ENCODE data around the gene SLC25A39. TPM values are rescaled to one million over a fixed set of nuclear protein-coding genes. Genes with fewer than 3 reads are reported as not detected.

The SLC25A39 gene
- total and polyA plus RNA-seq, 9 of the 15 experiments (the other 6 are each of a cell fraction or from before 2014, with no cell fraction given): 4.8 to 267 (median 140) TPM

DNA sequence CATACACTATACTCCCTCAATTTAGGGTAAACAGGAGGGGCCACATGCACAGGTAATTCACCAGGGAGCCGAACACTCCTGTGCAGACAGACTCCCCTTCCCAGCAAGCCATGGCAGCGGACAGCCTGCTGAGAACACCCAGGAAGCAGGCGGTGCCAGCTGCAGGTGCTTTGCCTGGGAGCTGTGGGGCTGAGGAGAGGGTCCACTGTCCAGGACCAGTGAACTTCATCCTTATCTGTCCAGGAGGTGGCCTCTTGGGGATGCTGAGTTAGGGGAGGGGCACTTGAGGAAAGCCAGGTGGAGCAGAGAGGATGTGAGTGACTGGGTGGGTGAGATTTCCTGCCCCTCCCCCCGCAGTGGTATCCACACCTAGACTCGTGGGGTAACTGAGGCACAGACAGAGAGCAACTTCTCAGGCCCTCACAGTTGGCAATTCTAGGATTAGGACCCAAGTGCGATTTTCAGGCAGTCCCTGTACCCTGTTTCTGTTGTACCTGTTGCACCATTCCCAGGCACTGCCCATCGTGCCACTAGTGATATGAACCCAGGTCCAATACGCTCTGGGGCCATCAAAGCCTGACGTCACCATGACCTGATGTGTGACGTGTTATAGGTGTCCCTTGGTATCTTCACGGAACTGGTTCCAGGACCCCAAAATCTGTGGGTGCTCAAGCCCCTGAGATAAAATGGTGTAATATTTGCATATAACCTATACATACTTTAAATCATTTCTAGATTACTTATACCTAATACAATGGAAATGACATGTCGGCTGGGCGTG lies 21.6 kb upstream of the SLC25A39 start:
- Histone ChIP-seq H3K36me3 (ENCODE audit: control insufficient read depth, insufficient read depth, low read length) (no peaks in the 10 kb centered on the region; the same call in 2 of the 3 replicates), H3K4me3 (peak overlapping the region; percentile 65), H3K27me3 (ENCODE audit: control insufficient read depth in 2 of 2, insufficient read depth in 2 of 2, low read length in 2 of 2) (no peaks in the 10 kb centered on the region; a peak in 1 of 5 replicates), H3K9me1 (ENCODE audit: control insufficient read depth, insufficient read depth, low read length) (no peaks in the 10 kb centered on the region), H2AFZ (ENCODE audit: low read depth, low read length) (peak overlapping the region; percentile 80), H3K79me2 (ENCODE audit: control insufficient read depth, insufficient read depth, low read length) (no peaks in the 10 kb centered on the region), H3K4me1 (replicated peaks in 1 of 2; ENCODE audit: control insufficient read depth in 2 of 2, insufficient read depth in 2 of 2, low read length in 2 of 2) (peaks cover 7 to 42% of the 10 kb centered on the region in 2 experiments; a peak in 3 of 5 replicates), H3K27ac (ENCODE audit: extremely low read depth, low read depth, low read length) (no peak overlapping the region), H3K9me3 (replicated peaks; ENCODE audit: control insufficient read depth, insufficient read depth, low read depth, low read length) (no peaks in the 10 kb centered on the region), H3K9ac (ENCODE audit: insufficient read depth in 1 of 2, low read depth in 2 of 2, low read length in 2 of 2) (peak overlapping the region in 1 of 2 experiments; percentile 91; a peak in 3 of 4 replicates), H3K4me2 (ENCODE audit: insufficient read depth, low read length) (peak overlapping the region; percentile 98), H4K20me1 (replicated peaks; ENCODE audit: control insufficient read depth, insufficient read depth, low read length) (0 out of 2 replicates have a peak, but pooled peaks cover 4% of the 10 kb centered on the region)
- in situ Hi-C loops (cut with MboI) (loop anchor here (25.0 kb wide), 1 partner anchor 409 kb away; the partner anchor contains the start of gene PPY), intact Hi-C loops (cut with micrococcal nuclease) (no loop called here)
- no TSS peak for BruUV-seq (replicated peaks)
- FAIRE-seq (no peak), ATAC-seq (no peak), DNase-seq (ENCODE audit: extremely low read depth in 1 of 4, low spot score in 3 of 4) (peak in 1 of 4 experiments; percentile 13)
- 0 out of 2 replicates have a peak, but pooled peaks have one; percentile 1 for TF ChIP-seq CTBP1 (IDR thresholded peaks at IDR 0.05; ENCODE audit: borderline replicate concordance)
- TF ChIP-seq, protein P1, sequence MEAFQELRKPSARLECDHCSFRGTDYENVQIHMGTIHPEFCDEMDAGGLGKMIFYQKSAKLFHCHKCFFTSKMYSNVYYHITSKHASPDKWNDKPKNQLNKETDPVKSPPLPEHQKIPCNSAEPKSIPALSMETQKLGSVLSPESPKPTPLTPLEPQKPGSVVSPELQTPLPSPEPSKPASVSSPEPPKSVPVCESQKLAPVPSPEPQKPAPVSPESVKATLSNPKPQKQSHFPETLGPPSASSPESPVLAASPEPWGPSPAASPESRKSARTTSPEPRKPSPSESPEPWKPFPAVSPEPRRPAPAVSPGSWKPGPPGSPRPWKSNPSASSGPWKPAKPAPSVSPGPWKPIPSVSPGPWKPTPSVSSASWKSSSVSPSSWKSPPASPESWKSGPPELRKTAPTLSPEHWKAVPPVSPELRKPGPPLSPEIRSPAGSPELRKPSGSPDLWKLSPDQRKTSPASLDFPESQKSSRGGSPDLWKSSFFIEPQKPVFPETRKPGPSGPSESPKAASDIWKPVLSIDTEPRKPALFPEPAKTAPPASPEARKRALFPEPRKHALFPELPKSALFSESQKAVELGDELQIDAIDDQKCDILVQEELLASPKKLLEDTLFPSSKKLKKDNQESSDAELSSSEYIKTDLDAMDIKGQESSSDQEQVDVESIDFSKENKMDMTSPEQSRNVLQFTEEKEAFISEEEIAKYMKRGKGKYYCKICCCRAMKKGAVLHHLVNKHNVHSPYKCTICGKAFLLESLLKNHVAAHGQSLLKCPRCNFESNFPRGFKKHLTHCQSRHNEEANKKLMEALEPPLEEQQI (IDR thresholded peaks at IDR 0.05): no peak
- peak; percentile 10; the same call in 1 of the 2 replicates for TF ChIP-seq ZBTB7A (IDR thresholded peaks at IDR 0.05; ENCODE audit: borderline replicate concordance, control insufficient read depth, low read depth, low read length)
- WGBS (ENCODE audit: insufficient coverage, low coverage, missing lambda C conversion rate): 63% methylated on average over 13 of the region's 13 CpGs
- ChIA-PET POLR2A (interaction anchor here (0.5 to 2.7 kb wide), 9 partner anchors 10 to 192 kb away, joined by 3 to 8 read pairs (median 3); no protein-coding TSS in a partner anchor), CTCF (ENCODE audit: low intra/inter-chr PET ratio) (interaction anchor here (0.5 to 3.5 kb wide), 3 partner anchors 15 to 426 kb away, joined by 3 to 36 read pairs (median 3); no protein-coding TSS in a partner anchor)
